ENCODE data around the gene DYNC1H1. TPM values are rescaled to one million over a fixed set of nuclear protein-coding genes. Genes with fewer than 3 reads are reported as not detected.

DYNC1H1 gene
- total RNA-seq, 1 experiment from 2014 or later: 606 TPM

DNA sequence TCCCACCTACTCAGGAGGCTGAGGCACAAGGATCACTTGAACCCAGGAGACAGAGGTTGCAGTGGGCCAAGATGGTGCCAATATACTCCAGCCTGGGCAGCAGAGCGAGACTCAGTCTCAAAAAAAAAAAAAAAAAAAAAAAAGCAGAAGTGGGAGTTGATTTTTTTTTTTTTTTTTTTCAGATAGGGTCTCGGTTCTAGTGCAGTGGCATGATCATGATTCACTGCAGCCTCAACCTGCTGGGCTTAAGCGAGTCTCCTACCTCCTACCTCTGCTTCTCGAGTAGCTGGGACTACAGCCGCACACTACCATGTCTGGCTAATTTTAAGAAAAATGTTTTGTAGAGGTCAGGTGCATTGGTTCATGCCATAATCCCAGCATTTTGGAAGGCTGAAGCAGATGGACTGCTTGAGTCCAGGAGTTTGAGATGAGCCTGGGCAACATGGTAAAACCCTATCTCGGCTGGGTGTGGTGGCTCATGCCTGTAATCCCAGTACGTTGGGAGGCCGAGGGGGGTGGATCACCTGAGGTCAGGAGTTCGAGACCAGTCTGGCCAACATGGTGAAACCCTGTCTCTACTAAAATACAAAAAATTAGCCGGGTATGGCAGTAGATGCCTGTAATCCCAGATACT is 138.8 kb downstream of the DYNC1H1 start:
- no TSS peak for BruUV-seq (replicated peaks)
- Histone ChIP-seq H4K20me1 (ENCODE audit: low read length) (no peaks in the 10 kb centered on the region), H3K27ac (ENCODE audit: low read length) (no peak overlapping the region), H3K4me1 (ENCODE audit: insufficient read depth, low read length) (no peaks in the 10 kb centered on the region), H3K9ac (ENCODE audit: low read length) (no peak overlapping the region), H3K9me2 (replicated peaks; ENCODE audit: low read length) (no peaks in the 10 kb centered on the region), H3K4me2 (ENCODE audit: low read length) (no peak overlapping the region), H2AFZ (ENCODE audit: low read length) (no peak overlapping the region), H3K9me3 (ENCODE audit: low read length) (no peaks in the 10 kb centered on the region), H3F3A (ENCODE audit: low read length, unreplicated experiment) (no peaks in the 10 kb centered on the region), H3K79me2 (ENCODE audit: low read length) (no peaks in the 10 kb centered on the region), H3K36me3 (ENCODE audit: low read depth, low read length) (no peaks in the 10 kb centered on the region), H3K4me3 (ENCODE audit: low read length) (no peak overlapping the region), H3K27me3 (ENCODE audit: low read length) (no peaks in the 10 kb centered on the region)
- intact Hi-C loops (cut with micrococcal nuclease): no loop called here
- CTCF ChIA-PET: interaction anchor here (0.7 kb wide), 1 partner anchor 155 kb away, joined by 9 read pairs; no protein-coding TSS in a partner anchor
- POLR2A ChIA-PET (ENCODE audit: unreplicated experiment): no interaction called here
- ATAC-seq (no peak), DNase-seq (no peak)
- no peak for TF ChIP-seq EZH2 (IDR thresholded peaks at IDR 0.05; ENCODE audit: low read length, unreplicated experiment)
- TF ChIP-seq EZH2phosphoT487 (IDR thresholded peaks at IDR 0.05; ENCODE audit: borderline replicate concordance, low read length): no peak
- TF ChIP-seq, protein P1, sequence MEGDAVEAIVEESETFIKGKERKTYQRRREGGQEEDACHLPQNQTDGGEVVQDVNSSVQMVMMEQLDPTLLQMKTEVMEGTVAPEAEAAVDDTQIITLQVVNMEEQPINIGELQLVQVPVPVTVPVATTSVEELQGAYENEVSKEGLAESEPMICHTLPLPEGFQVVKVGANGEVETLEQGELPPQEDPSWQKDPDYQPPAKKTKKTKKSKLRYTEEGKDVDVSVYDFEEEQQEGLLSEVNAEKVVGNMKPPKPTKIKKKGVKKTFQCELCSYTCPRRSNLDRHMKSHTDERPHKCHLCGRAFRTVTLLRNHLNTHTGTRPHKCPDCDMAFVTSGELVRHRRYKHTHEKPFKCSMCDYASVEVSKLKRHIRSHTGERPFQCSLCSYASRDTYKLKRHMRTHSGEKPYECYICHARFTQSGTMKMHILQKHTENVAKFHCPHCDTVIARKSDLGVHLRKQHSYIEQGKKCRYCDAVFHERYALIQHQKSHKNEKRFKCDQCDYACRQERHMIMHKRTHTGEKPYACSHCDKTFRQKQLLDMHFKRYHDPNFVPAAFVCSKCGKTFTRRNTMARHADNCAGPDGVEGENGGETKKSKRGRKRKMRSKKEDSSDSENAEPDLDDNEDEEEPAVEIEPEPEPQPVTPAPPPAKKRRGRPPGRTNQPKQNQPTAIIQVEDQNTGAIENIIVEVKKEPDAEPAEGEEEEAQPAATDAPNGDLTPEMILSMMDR (conservative IDR thresholded peaks at IDR 0.05; ENCODE audit: low read depth, low read length): no peak

DNA sequence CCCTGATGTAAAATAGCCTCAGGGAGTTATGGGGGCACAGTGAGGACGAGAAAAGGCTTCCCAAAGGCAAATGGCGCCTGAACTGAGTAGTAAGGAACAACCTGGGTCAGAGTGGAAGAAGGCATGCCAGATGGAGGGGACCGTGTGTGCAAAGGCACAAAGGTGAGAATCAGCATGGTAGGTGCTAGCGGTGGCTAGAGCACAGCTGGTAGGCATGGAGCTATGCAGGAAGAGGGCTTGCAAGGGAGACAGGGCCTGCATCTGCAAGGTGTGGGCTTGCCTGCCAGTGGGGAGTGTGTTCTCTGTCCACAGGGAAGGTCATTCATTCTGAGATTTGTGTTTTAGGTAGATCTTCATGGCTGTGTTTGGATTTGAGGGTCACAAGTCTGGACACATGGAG is 141.0 kb downstream of the DYNC1H1 start:
- no peaks in the 10 kb centered on the region for H3F3A ChIP-seq (ENCODE audit: low read length, unreplicated experiment)
- DNase-seq: no peak
- H3K27me3 ChIP-seq (ENCODE audit: low read length): no peaks in the 10 kb centered on the region
- no peaks in the 10 kb centered on the region for H3K4me1 ChIP-seq (ENCODE audit: insufficient read depth, low read length)
- TF ChIP-seq EZH2phosphoT487 (IDR thresholded peaks at IDR 0.05; ENCODE audit: borderline replicate concordance, low read length) (no peak), EZH2 (IDR thresholded peaks at IDR 0.05; ENCODE audit: low read length, unreplicated experiment) (no peak)
- TF ChIP-seq, protein P1 (conservative IDR thresholded peaks at IDR 0.05; ENCODE audit: low read depth, low read length): no peak
- no peak overlapping the region for H3K27ac ChIP-seq (ENCODE audit: low read length)
- no peak overlapping the region for H3K9ac ChIP-seq (ENCODE audit: low read length)
- H3K36me3 ChIP-seq (ENCODE audit: low read depth, low read length): no peaks in the 10 kb centered on the region
- ChIA-PET CTCF (no interaction called here), POLR2A (ENCODE audit: unreplicated experiment) (no interaction called here)
- no peak overlapping the region for H3K4me3 ChIP-seq (ENCODE audit: low read length)
- no peaks in the 10 kb centered on the region for H3K9me2 ChIP-seq (replicated peaks; ENCODE audit: low read length)
- no peaks in the 10 kb centered on the region for H3K9me3 ChIP-seq (ENCODE audit: low read length)
- H3K79me2 ChIP-seq (ENCODE audit: low read length): no peaks in the 10 kb centered on the region
- BruUV-seq (replicated peaks): no TSS peak
- no peaks in the 10 kb centered on the region for H4K20me1 ChIP-seq (ENCODE audit: low read length)
- ATAC-seq: no peak
- intact Hi-C loops (cut with micrococcal nuclease): no loop called here
- H2AFZ ChIP-seq (ENCODE audit: low read length): no peak overlapping the region
- no peak overlapping the region for H3K4me2 ChIP-seq (ENCODE audit: low read length)

Other genes with a start within 250 kb of the DYNC1H1 start
- 92.9 and 96.1 TPM in 2 replicates for gene PPP2R5C, start 202.9 kb upstream of the DYNC1H1 start, total RNA-seq (2014; rRNA removed)
- gene HSP90AA1, start 122.5 kb downstream of the DYNC1H1 start, total RNA-seq (2014; rRNA removed): 671 and 785 TPM in 2 replicates
- gene WDR20, start 175.3 kb downstream of the DYNC1H1 start, total RNA-seq (2014; rRNA removed): 23.7 and 24.2 TPM in 2 replicates